ENCODE data around the gene PDGFB. TPM values are rescaled to one million over a fixed set of nuclear protein-coding genes. Genes with fewer than 3 reads are reported as not detected.

The PDGFB gene
- total and polyA plus RNA-seq, 2 donors (not counting 1 experiment from before 2014, with no cell fraction given) = 0.04 TPM; not detected in 1

- WGBS (ENCODE audit: insufficient coverage) = 82% methylated on average over 8 of the region's 9 CpGs
Measured at GRCh38 chr22:39275814-39276439, 31.1 kb upstream of the PDGFB start.

More at GRCh38 chr22:39275814-39276439, 31.1 kb upstream of the PDGFB start:
- intact Hi-C loops (cut with micrococcal nuclease) = no loop called here
- H3K27me3 ChIP-seq (replicated peaks in 1 of 4; ENCODE audit: control extremely low read depth in 1 of 4, control insufficient read depth in 3 of 4, insufficient read depth in 4 of 4, low read length in 3 of 4) = peaks cover 0 to 34% (median 3%) of the 10 kb centered on the region in 4 experiments
- no peak overlapping the region for H3K27ac Mint-ChIP-seq
- H3K27ac ChIP-seq (ENCODE audit: low read length in 2 of 2) = no peak overlapping the region
- CTCF ChIA-PET = no interaction called here
- peaks cover 33% of the 10 kb centered on the region for H3K27me3 Mint-ChIP-seq
- no peak overlapping the region for H3K9ac ChIP-seq (ENCODE audit: low read length)
- TF ChIP-seq EZH2 (IDR thresholded peaks at IDR 0.05; ENCODE audit: borderline replicate concordance, insufficient read depth, low read depth, low read length, poor library complexity, severe bottlenecking) (no peak), CTCF (IDR thresholded peaks at IDR 0.05) (no peak)
- peaks cover 3% of the 10 kb centered on the region for H3K9me3 Mint-ChIP-seq (ENCODE audit: insufficient read depth)
- peaks cover 5% of the 10 kb centered on the region for H3K4me1 Mint-ChIP-seq
- no peak overlapping the region for H3K4me2 ChIP-seq (replicated peaks; ENCODE audit: low read depth, low read length, poor library complexity, severe bottlenecking)
- ATAC-seq (ENCODE audit: low read depth) = no peak
- no peak for DNase-seq
- H3K79me2 ChIP-seq (ENCODE audit: control insufficient read depth, insufficient read depth, low read length) = no peaks in the 10 kb centered on the region
- H2AFZ ChIP-seq (ENCODE audit: insufficient read depth, low read depth, low read length, poor library complexity, severe bottlenecking) = no peak overlapping the region
- POLR2A ChIA-PET = no interaction called here
- H3K4me3 Mint-ChIP-seq = no peak overlapping the region
- H3K9me3 ChIP-seq (ENCODE audit: control extremely low read depth in 1 of 3, control insufficient read depth in 2 of 3, insufficient read depth in 1 of 3, low read length in 2 of 3) = peaks cover 2 to 16% (median 3%) of the 10 kb centered on the region in 3 donors
- H3K4me3 ChIP-seq (ENCODE audit: control extremely low read depth in 1 of 5, extremely low read depth in 1 of 5, insufficient read depth in 1 of 5, low read depth in 2 of 5, low read length in 4 of 5) = no peak overlapping the region
- H3K36me3 ChIP-seq (replicated peaks in 1 of 2; ENCODE audit: control extremely low read depth in 1 of 2, control insufficient read depth in 1 of 2, extremely low read depth in 1 of 2, insufficient read depth in 2 of 2, low read length in 1 of 2) = no peaks in the 10 kb centered on the region
- peaks cover 0 to 5% of the 10 kb centered on the region in 2 donors for H3K4me1 ChIP-seq (ENCODE audit: control insufficient read depth in 2 of 2, insufficient read depth in 2 of 2, low read length in 2 of 2)
- no peaks in the 10 kb centered on the region for H4K20me1 ChIP-seq (ENCODE audit: control insufficient read depth, insufficient read depth, low read length, poor library complexity, severe bottlenecking)

Data from B cell (primary cell).